ENCODE measurements around the gene ZNF112. TPM values are rescaled to one million over a fixed set of nuclear protein-coding genes. Genes with fewer than 3 reads are reported as not detected.

Gene ZNF112
- 30.0 TPM for total RNA-seq

DNA sequence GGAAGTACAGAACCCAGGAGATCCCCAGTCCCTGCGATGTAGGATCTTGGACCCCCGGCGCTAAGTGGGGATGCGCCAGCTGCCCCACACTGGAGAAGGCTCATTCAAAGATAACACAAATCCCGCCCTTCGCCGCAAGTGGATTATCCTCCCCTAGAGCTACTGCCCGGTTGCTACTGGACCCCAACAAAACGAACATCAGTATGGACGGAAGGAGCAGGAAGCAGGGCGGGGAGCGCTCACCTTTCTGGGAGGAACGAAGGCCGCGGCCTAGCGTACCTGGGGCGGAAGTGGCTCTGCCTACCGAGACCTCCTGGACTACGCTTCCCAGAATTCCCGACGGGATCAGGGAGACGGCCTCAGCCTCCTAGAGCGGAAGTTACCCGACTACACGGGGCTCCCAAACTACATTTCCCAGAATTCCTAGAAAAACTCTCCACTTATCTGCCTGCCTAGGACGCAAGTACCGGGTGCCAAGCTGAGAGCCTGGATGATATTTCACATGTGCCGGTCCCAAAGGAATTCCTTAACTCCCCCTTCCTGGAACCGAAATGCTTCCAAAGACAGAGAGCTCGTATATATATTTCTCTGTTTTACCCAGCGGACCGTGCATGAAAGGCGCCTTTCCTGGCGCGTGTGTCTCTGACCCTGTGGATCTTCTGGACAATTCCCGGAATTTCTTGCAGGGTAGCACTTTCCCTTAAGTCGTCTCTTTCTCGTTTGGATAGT, at the start of gene ZNF112:
Gene ZNF112, minus strand, starts transcription at position 298 of the 729 bp plus-strand sequence. CDS start 16,141 bp downstream, outside the sequence.

DNA sequence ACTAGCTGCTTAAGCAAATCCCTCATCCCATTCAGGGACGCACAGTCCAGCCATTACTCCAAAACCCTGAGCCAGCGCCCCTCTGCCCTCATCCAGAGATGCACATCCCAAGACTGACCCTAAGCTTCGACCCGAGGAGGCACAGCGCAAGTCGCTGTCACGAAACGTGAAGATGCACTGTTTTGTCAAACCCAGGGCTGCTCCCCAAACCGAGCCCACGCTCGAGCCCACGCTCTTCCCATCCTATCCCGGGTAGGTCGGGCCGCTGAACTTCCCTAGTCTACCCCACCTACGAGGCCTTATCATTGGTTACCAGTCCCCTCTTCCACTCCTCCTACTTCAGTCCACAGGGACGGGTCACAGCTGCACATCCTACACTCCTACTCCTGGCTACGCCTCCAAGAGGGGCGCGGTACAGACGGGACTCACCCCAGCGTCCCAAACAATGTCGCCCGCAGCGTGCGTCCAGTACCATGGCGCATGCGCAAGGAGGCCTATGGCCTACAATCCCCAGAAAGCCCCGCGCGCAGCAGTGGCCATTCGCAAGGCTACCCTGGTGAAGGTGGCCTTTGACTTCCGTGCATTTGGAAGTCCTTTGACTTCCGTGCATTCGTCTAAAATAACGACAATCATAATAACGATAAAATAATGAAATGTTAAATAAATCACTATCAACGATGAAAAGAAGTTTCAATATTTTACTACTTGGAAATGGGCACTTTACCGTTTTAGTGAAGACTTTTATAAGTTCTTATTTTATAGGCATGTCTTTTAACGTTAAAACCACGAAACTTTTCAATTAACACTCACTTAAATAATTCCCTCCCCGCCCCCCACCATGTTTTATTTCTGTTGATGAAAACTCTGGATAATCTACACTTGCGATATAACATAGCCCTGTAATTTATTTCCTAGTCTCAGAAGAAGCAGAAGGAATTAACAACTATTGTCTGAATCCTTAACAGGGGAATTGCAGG, 44.9 kb upstream of the ZNF112 start, which contains the start of gene ZNF285:
Gene ZNF285, minus strand, starts transcription at position 470 of the 977 bp plus-strand sequence. CDS start 4,395 bp downstream, outside the sequence.

DNA sequence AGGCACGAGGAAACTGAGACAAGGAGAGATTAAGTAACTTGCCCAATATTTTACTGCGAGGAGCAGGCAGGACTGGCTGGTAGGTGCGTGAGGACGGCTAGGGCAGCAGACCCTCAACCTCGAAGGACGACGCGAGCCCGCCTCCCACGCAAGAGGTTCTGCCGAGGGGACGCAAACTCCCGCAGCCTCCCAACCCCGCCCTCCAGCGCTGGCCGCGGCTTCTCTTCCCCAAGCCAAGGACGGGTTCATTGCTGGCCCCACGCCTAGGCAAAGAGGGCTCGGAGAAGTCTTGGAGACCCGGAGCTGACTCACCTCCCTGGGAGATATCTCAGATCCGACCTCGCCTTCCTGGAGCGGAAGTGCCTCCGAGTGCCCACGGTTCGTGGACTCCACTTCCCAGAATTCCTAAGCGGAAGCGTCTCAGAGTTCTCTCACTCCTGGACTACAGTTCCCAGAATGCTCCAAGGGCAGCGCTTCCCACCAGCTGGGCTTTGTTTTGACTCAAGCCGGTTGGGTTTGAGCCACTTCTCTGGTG, 51.8 kb downstream of the ZNF112 start, which contains the start of gene ZNF235:
Gene ZNF235, minus strand, starts transcription at position 367 of the 535 bp plus-strand sequence. CDS start 1,621 bp downstream, outside the sequence.

Small RNAs within 50 kb of the gene (small RNA-seq; reads per million reads assigned to genes)
- not detected for gene NDUFA3P1 (ENCODE audit: low replicate concordance)

Other genes with a start within 250 kb of the ZNF112 start
- gene ZNF225, start 243.3 kb downstream of the ZNF112 start, total RNA-seq: 15.0 TPM
- gene ZNF234, start 215.1 kb downstream of the ZNF112 start, total RNA-seq: 39.8 TPM
- 96.7 TPM for gene ZNF226, start 191.6 kb downstream of the ZNF112 start, total RNA-seq
- 62.0 TPM for gene ZNF227, start 144.1 kb downstream of the ZNF112 start, total RNA-seq
- 17.5 TPM for gene ZNF233, start 96.8 kb downstream of the ZNF112 start, total RNA-seq
- 32.9 TPM for gene ZNF235, start 51.7 kb downstream of the ZNF112 start, total RNA-seq
- gene ZNF285, start 44.9 kb upstream of the ZNF112 start, total RNA-seq: 42.6 TPM
- gene ZNF229, start 91.8 kb upstream of the ZNF112 start, total RNA-seq: 16.6 TPM
- 24.4 TPM for gene ZNF180, start 143.8 kb upstream of the ZNF112 start, total RNA-seq
- gene CEACAM20, start 173.0 kb upstream of the ZNF112 start, total RNA-seq: not detected

All from parietal lobe (tissue), 2 donors.